ENCODE results near the gene SGSH.

DNA sequence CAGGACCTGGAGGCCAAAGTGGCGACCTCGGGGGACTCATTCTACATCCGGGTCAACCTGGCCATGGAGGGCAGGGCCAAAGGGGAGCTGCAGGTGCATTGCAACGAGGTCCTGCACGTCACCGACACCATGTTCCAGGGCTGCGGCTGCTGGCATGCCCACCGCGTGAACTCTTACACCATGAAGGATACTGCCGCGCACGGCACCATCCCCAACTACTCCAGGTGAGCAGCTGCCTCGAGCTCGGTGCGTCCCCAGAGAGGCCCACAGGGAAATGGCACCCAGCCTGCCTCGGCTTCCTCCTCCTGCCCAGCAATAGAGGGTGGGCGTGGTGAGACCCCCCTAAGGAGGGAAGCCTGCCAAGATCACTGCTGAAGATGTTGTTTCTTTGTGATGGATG is 17.9 kb downstream of the SGSH start:
- TF ChIP-seq EZH2 (IDR thresholded peaks at IDR 0.05; ENCODE audit: borderline replicate concordance, low read length) = no peak
- TF ChIP-seq, protein P1, sequence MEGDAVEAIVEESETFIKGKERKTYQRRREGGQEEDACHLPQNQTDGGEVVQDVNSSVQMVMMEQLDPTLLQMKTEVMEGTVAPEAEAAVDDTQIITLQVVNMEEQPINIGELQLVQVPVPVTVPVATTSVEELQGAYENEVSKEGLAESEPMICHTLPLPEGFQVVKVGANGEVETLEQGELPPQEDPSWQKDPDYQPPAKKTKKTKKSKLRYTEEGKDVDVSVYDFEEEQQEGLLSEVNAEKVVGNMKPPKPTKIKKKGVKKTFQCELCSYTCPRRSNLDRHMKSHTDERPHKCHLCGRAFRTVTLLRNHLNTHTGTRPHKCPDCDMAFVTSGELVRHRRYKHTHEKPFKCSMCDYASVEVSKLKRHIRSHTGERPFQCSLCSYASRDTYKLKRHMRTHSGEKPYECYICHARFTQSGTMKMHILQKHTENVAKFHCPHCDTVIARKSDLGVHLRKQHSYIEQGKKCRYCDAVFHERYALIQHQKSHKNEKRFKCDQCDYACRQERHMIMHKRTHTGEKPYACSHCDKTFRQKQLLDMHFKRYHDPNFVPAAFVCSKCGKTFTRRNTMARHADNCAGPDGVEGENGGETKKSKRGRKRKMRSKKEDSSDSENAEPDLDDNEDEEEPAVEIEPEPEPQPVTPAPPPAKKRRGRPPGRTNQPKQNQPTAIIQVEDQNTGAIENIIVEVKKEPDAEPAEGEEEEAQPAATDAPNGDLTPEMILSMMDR (conservative IDR thresholded peaks at IDR 0.05 in 1 of 2, IDR thresholded peaks at IDR 0.05 in 1 of 2; ENCODE audit: extremely low read depth in 1 of 2, insufficient read depth in 1 of 2, low read depth in 1 of 2, low read length in 2 of 2) = no peak

Data from mammary epithelial cell (primary cell).